ENCODE measurements around the gene CGB1.

The CGB1 gene

DNA sequence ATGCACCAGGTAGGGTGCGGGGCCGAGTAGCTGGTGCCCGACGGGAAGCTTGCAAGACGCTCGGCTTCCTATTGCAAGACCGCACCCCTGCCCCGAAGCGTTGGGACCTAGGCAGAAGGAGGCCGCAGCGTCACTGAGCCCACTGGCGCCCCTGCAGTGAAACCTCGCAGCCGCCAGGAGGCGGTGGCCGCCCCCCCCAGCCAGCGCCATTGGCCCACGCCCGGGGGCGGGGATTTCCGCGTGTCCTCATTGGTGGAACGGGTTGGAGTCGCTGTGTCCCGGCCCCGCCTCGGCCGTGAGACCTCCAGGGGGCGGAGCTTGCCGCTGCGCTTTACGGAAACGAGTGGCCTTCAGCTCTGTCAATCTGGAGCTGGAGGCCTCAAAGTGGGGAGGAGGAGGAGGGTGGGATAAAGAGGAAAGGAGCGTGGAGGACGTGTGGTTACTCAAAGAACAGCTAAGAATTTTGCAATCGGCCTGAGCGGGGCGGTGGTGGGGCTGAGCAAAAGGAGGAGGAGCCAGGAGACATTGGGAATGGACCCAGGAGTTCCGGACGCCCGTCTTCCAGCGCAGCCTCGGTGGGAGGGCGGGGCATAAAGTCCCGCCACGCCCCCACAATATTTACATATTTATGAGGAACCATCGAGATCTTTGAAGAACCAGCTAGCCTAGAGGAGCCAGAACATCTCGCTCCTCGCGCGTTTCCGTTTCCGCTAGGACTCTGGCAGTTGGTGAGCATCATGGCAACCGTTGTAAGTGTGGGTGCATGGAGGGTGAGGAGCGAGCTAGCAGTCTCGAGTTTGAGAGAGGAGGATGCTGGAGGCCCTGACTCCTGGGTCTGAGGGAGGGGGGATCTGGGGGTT, 43.3 kb downstream of the CGB1 start, which contains the start of the genes GYS1 and RUVBL2 (continued):
- TF ChIP-seq ZNF155 (tag by site-specific recombination; IDR thresholded peaks at IDR 0.05): no peak
- TF ChIP-seq, protein P1, sequence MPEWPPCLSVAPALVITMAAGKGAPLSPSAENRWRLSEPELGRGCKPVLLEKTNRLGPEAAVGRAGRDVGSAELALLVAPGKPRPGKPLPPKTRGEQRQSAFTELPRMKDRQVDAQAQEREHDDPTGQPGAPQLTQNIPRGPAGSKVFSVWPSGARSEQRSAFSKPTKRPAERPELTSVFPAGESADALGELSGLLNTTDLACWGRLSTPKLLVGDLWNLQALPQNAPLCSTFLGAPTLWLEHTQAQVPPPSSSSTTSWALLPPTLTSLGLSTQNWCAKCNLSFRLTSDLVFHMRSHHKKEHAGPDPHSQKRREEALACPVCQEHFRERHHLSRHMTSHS (tag by site-specific recombination; IDR thresholded peaks at IDR 0.05): no peak
- peak; percentile 69 for TF ChIP-seq ZBTB10 (tag by site-specific recombination; IDR thresholded peaks at IDR 0.05)
- TF ChIP-seq, protein P2, sequence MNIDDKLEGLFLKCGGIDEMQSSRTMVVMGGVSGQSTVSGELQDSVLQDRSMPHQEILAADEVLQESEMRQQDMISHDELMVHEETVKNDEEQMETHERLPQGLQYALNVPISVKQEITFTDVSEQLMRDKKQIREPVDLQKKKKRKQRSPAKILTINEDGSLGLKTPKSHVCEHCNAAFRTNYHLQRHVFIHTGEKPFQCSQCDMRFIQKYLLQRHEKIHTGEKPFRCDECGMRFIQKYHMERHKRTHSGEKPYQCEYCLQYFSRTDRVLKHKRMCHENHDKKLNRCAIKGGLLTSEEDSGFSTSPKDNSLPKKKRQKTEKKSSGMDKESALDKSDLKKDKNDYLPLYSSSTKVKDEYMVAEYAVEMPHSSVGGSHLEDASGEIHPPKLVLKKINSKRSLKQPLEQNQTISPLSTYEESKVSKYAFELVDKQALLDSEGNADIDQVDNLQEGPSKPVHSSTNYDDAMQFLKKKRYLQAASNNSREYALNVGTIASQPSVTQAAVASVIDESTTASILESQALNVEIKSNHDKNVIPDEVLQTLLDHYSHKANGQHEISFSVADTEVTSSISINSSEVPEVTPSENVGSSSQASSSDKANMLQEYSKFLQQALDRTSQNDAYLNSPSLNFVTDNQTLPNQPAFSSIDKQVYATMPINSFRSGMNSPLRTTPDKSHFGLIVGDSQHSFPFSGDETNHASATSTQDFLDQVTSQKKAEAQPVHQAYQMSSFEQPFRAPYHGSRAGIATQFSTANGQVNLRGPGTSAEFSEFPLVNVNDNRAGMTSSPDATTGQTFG (tag by site-specific recombination; IDR thresholded peaks at IDR 0.05; ENCODE audit: borderline replicate concordance): 0 out of 2 replicates have a peak, but pooled peaks have one; percentile 30
- TF ChIP-seq ZNF792 (tag by site-specific recombination; IDR thresholded peaks at IDR 0.05): no peak
- no peak for TF ChIP-seq PRDM6 (tag by site-specific recombination; IDR thresholded peaks at IDR 0.05)
- TF ChIP-seq, protein P3, sequence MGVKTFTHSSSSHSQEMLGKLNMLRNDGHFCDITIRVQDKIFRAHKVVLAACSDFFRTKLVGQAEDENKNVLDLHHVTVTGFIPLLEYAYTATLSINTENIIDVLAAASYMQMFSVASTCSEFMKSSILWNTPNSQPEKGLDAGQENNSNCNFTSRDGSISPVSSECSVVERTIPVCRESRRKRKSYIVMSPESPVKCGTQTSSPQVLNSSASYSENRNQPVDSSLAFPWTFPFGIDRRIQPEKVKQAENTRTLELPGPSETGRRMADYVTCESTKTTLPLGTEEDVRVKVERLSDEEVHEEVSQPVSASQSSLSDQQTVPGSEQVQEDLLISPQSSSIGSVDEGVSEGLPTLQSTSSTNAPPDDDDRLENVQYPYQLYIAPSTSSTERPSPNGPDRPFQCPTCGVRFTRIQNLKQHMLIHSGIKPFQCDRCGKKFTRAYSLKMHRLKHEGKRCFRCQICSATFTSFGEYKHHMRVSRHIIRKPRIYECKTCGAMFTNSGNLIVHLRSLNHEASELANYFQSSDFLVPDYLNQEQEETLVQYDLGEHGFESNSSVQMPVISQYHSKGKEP (tag by site-specific recombination; IDR thresholded peaks at IDR 0.05): 0 out of 2 replicates have a peak, but pooled peaks have one; percentile 43
- TF ChIP-seq ZNF341 (tag by site-specific recombination; IDR thresholded peaks at IDR 0.05; ENCODE audit: low read depth): peak; percentile 64
- no peak for TF ChIP-seq ZNF654 (tag by site-specific recombination; IDR thresholded peaks at IDR 0.05; ENCODE audit: low read depth)
- peak; percentile 77 for TF ChIP-seq ZNF518A (tag by site-specific recombination; conservative IDR thresholded peaks at IDR 0.05; ENCODE audit: low read depth)
- no peak for TF ChIP-seq TCF7L2 (IDR thresholded peaks at IDR 0.05; ENCODE audit: borderline replicate concordance, low read depth, low read length)
- 0 out of 2 replicates have a peak, but pooled peaks have one; percentile 51 for TF ChIP-seq ZNF561 (tag by site-specific recombination; IDR thresholded peaks at IDR 0.05; ENCODE audit: borderline replicate concordance)
- no peak for TF ChIP-seq ZNF280D (tag by site-specific recombination; IDR thresholded peaks at IDR 0.05)
- no peak for TF ChIP-seq ZNF121 (tag by site-specific recombination; IDR thresholded peaks at IDR 0.05)
- TF ChIP-seq, protein P4, sequence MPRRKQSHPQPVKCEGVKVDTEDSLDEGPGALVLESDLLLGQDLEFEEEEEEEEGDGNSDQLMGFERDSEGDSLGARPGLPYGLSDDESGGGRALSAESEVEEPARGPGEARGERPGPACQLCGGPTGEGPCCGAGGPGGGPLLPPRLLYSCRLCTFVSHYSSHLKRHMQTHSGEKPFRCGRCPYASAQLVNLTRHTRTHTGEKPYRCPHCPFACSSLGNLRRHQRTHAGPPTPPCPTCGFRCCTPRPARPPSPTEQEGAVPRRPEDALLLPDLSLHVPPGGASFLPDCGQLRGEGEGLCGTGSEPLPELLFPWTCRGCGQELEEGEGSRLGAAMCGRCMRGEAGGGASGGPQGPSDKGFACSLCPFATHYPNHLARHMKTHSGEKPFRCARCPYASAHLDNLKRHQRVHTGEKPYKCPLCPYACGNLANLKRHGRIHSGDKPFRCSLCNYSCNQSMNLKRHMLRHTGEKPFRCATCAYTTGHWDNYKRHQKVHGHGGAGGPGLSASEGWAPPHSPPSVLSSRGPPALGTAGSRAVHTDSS (tag by site-specific recombination; IDR thresholded peaks at IDR 0.05): peak; percentile 96
- no peak; the same call in 1 of the 2 replicates for TF ChIP-seq ZNF558 (tag by site-specific recombination; IDR thresholded peaks at IDR 0.05)
- TF ChIP-seq ZNF114 (tag by site-specific recombination; IDR thresholded peaks at IDR 0.05): no peak
